Measurements from ENCODE around the gene FBXO34.
"Not testable (repeated sequence)": the region's sequence is repeated elsewhere in the genome, so short reads cannot be mapped to it uniquely, and the experiment has no call there.

FBXO34 gene

GRCh38 chr14:55274146-55274545 is 2.9 kb downstream of the FBXO34 start:
- DNase-seq: no peak

DNA sequence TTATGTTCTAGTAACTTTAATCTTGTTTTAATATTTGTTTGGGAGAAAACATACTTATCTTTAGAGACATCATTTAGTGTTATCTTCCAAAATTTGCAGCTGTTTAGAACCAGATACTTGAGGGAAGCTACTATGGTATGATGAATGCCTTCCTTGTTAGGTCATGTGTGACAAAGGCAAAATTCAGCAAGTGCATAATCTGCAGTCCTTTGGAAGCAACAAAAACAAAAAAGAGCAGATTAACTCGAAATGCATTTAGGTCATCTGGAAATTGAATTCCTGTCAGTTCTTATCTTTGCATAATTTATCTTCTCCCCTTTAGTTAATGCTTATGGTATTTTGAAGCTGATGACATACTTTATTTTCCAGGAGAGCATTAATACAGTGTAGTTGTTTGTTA is 3.5 kb downstream of the FBXO34 start:
- no peak for DNase-seq

GRCh38 chr14:55276736-55277135 is 5.5 kb downstream of the FBXO34 start:
- no peak for DNase-seq

DNA sequence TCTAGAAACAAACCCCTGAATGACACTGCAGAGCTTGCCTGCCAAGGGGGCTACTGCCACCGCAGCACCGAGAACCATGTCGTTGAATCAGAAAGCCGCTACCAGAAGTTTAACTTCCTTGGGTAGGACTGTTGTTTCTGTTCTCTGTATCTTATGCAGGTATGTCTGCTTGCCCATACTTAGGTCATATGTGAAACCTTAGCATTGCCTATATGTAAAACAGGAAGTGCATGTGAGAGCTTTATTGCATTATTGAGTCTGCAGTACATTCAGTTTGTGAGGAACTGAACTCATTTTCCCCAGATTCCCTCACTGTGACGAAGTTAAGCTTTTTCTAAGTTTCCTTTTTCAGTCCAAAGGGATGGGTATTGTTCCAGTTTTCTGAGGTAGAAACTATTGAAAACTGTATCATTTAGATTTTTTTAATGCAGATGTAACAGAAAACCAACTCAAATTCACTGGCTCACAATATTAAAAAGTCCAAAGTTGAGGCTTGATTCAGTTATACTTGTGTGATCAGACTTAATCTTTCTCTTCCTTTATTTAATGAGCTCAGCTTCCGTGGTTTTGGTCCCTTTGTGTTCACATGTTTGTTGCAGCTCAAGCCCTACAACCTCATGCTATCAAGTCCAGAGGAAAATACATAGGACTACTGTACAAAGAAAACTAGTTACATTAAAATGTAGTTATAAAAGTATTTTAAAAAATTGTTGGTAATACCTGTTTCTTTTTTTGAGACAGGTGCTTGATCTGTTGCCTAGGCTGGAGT is 6.9 kb downstream of the FBXO34 start:
- no peak for DNase-seq

DNA sequence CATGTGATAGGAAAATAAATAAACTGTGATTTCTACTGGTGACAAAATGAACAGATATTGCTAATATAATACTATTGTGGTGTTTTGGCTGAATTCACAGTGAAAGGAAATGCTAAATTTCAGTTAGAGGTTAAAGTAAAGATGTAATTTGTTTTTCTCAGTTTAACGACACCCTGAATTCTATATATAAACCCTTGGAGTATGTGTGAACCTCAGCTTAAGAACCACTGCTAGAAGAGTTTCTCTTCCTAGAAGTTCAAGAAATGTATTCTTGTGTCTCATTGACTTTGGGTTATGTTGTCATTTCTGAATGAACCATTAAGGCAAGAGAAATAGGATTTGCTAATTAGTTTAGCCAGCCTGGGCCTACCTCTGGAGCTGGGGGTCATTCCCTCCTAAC is 8.2 kb downstream of the FBXO34 start:
- no peak for DNase-seq

DNA sequence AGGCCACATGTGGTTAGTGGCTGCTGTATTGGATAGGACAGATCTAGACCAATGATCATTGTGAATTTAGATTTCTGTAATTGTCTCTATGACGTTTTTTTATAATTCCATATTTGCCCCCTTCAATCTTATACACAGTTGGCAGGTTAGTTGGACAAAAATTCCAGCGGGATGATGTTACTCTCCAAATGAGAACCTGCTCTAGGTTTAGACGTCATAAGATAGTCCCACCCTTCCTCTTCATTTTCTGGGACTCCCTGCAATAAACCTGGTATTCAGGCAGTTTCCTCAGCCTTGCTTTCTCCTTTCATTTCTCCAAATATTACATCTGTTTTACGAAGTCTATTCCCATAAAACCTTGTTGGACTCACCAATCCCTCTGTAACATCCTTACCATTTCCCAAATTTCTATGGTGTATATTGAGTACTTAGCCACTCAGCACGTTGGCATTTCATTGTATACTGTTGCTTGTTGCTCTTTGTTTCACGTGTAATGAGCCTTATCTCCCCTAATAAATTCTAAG is 10.2 kb downstream of the FBXO34 start:
- no peak for DNase-seq

- no peak for DNase-seq
Measured at GRCh38 chr14:55285048-55285652, 13.9 kb downstream of the FBXO34 start.

DNA sequence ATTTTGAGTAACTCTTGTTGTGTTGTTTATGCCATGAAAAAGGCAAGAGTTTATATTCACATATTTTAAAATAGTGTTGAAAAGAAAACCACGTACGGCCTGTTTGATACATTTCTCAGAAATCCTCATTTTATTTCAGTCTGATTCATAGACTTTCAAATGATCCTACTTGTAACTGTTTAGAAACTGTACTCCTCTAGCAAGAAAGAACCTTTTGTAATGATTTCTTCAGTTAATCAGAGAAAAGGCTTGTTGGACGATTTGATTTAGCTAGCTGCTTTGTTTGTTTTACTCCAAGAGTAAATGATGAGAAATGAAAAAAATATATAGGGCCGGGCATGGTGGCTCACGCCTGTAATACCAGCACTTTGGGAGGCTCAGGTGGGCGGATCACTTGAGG is 17.2 kb downstream of the FBXO34 start:
- DNase-seq: no peak

DNA sequence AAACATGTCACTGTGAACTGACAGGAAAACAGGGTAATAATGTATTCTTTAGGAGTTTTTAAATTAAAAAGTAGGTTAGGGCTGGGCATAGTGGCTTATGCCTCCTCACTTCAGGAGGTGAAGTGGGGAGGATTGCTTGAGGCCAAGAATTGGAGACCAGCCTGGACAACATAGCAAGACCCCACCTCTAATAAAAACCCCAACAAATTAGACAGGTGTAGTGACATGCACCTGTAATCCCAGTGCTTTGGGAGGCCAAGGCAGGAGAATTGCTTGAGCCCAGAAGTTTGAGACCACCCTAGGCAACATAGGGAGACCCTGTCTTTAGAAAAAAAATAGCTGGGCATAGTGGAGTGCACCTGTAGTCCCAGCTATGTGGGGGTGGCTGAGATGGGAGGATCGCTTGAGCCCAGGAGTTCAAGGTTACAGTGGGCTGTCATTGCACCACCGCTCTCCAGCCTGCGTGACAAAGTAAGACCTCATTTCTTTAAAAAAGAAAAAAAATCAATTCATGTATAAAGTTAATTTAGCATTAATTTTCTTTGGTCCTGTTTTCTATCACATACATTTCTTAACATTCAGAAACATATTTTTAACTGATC is 20.4 kb downstream of the FBXO34 start:
- no peak for DNase-seq

- no peak for DNase-seq
Measured at GRCh38 chr14:55294603-55295002, 23.4 kb downstream of the FBXO34 start.

GRCh38 chr14:55297611-55298499 is 26.6 kb downstream of the FBXO34 start:
- DNase-seq: no peak

DNA sequence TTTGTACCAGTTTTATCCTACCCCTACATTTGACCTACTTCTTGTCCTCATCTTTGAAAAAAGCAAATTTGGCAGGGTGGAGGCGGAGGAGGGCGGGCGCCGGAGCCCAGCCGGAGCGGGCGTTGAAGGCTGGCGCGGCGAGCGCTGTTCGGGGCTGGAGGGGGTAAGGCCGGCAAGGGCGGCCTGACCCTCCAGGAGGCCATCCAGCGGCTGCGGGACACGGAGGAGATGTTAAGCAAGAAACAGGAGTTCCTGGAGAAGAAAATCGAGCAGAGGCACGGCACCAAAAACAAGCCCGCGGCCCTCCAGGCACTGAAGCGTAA is 27.2 kb downstream of the FBXO34 start:
- DNase-seq: no peak

DNA sequence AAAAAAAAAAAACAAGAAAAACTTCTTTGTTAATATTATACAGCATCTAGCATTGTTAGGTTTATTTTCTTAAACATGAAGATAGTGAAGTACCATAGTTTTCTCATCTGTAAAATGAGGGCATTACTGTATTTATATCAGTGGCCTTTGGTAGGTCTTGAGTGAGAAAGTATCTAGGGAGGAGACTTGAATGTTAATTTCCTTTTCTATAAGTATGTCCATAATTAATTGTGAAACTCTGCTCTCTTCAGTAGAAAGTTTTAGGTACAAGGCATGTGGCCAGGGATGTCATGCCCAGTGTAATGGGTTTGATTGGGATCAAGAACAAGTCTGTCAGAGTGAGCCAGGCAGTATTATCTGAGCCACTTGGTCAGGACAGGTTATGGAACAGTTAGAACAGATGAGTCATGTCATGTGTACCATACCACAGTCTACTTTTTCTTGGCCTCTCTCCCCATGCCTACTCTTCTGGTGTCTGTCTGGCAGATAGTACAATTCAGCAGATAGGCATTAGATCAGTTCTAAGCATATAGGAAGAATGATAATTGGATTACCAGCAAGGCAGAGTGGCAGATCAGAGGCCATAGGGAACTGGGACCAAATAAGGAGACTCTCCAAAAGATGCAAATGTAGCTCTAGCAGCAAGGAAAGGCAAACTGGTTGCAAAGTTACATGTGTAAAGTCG is 30.4 kb downstream of the FBXO34 start:
- DNase-seq: no peak

DNA sequence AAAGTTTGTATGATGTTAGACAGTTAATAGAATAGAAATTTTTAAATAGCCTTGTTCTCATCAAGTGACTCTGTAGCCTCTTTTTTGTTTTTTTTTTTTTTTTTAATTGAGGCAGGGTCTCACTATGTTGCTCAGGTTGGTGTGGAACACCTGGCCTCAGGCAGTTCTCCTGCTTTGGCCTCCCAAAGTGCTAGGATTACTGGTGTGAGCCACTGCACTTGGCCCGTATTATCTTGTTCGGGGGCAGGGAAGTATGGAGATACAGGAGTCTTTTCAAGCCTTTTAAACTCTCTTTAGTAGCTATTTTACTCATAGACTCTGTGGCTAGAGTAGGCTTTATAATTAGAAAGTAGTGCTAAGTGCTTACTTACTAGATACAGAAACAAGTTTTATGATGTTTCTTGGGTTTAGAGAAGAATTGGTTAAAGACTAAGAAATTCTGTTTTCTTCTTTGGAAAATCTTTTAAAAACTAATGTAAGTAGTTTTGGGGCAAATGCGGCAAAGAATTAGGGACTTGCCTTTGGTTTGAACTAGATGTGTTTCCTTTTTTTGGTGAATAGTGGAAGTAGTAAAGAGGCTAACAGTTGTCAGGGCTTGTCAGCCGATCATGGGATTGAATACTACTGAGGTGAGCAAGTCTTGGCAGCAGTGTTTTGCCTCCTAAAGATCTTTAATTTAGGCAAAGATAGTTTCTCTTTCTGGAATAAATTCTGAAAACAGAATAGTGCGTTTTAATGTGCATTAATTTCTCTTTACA is 31.3 kb downstream of the FBXO34 start:
- DNase-seq: no peak

- DNase-seq: no peak
Measured at GRCh38 chr14:55303125-55303499, 31.9 kb downstream of the FBXO34 start.

DNA sequence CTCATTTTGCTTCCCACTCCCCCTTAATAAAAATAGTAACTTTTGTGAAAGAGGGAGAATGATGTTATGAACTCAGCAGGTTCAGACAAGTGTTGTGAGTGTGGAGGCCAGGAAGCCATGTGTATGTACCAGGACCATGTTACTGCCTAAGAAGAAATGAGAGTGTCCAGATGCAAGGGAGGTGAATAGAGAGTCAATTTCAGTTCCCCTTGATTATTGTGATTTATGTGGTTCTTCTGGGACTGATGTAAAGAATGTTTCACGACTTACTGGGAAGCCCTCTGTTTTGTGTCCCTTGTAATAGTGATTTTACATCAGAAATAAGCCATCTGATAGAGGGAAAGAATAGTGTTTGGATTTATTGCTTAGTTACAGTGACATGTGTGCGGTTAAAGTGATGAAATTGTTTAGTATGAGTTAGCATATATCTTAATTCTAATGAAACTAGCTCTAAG is 32.5 kb downstream of the FBXO34 start:
- DNase-seq: no peak

- no peak for DNase-seq
Measured at GRCh38 chr14:55306938-55307589, 35.8 kb downstream of the FBXO34 start.

DNA sequence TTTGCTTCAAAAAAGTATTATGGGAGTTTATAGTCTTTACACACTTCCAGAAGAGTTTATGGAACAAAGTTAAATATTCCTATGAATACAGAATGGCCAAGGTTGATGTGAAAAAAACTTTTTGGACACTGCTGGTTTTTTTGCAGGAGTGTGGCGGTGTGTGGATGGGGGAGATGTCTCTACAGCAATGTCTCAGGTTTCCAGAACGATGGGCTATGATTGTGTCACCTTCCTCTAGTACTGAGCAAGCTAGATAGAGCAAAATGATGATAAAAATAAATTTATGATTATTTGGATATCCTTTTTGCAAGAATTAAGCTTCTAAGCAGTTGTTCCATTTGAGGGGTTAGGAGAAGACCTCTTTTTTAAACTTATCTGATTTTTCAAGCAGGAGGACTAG is 37.9 kb downstream of the FBXO34 start:
- no peak for DNase-seq

DNA sequence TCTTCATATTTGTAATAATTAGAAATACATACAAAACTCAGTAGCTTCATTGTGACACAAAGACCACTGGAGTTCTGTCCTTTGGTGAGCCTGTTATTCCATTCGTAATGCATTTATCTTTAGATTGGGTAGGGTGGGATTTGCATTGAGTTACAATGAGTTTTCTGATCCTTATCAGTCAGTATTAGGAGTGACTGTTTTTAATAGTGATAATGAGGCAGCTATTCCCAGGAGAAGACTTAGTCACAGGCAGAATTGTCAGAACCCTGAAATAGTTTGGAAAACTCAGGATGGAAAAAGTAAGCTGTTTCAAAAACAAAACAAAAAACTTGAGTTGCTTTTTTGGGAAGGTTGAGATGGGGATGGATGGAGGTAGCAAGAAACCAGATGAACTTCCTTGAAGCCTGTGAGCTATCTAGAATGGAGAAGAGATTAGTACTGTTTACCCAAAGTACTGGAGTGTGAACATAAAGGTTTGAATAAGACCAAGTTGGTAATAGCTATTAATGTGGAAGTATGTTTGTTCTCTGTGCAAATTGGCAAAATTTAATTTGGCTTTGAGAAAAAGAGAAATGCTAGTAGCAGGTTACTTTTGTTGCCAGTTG is 38.6 kb downstream of the FBXO34 start:
- DNase-seq: no peak

DNA sequence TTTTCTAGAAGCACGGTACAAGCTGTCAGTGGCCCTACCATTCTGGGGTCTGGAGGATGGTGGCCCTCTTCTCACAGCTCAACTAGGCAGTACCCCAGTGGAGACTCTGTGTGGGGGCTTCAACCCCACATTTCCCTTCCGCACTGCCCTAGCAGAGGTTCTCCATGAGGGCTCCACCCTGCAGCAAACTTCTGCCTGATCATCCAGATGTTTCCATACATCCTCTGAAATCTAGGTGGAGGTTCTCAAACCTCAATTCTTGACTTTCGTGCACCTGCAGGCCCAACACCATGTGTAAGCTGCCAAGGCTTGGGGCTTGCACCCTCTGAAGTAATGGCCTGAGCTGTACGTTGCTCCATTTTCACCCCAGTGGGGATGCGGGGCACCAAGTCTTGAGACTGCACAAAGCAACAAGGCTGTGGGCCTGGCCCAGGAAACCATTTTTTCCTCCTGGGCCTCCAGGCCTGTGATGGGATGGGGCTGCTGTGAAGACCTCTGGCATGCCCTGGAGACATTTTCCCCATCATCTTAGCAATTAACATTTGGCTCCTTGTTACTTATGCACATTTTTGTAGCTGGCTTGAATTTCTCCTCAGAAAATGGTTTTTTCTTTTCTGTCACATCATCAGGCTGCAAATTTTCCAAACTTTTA is 41.3 kb downstream of the FBXO34 start:
- not testable (repeated sequence) for DNase-seq
